Body of pancreas (tissue), 4 donors: Measurements from ENCODE around the gene RAI1.

ENCODE experiments used
- POLR2A ChIP-seq, 3 donors: fragments of 450-650 bp; IDR thresholded peaks; one replicate each; pipeline ENCODE4 v1.6.1; 2016; ENCODE audit warnings: antibody characterized with exemption in 3 of 3, mild to moderate bottlenecking in 2 of 3
- TF ChIP-seq, protein P1 (sequence below), 7 experiments: fragments of 450-650 bp in 4 of 7; fragments of 200-600 bp in 3 of 7; sonication (generic) in 3 of 7; IDR thresholded peaks; one replicate each; pipeline ENCODE4 v1.5.1; 2016 to 2019; ENCODE audit warnings: antibody characterized with exemption in 7 of 7

DNA sequence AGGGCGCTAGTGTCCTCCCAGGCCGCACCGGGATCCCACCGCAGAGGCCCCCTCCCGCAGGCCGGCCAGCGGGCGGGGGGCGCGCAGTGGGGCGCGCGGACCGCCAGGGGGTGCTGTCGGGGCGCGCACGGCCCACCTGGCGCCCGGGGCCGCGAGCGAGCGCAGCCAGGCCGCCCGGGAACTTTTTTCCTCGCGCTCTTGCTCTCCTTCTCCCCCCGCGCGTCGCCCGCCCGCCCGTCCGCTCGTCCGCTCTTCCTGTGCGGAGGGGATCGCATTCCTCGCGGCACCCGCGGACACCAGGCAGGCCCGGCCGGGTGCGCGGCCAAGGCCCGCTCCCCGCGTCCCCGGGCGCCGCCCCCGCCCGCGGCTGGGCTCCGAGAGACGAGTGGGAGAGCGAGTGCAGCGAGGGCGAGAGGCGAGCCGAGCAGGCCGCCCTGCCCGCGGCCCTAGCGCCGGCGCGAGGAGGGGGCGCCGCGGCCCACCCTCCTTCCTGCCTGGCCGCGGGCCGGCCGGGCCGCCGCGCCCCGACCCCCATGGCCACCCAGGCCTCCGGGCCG, at the start of gene RAI1:
- TF ChIP-seq POLR2A (IDR thresholded peaks at IDR 0.05), result peak in 2 of 3 donors; percentile 25 to 53
- TF ChIP-seq, protein P1, sequence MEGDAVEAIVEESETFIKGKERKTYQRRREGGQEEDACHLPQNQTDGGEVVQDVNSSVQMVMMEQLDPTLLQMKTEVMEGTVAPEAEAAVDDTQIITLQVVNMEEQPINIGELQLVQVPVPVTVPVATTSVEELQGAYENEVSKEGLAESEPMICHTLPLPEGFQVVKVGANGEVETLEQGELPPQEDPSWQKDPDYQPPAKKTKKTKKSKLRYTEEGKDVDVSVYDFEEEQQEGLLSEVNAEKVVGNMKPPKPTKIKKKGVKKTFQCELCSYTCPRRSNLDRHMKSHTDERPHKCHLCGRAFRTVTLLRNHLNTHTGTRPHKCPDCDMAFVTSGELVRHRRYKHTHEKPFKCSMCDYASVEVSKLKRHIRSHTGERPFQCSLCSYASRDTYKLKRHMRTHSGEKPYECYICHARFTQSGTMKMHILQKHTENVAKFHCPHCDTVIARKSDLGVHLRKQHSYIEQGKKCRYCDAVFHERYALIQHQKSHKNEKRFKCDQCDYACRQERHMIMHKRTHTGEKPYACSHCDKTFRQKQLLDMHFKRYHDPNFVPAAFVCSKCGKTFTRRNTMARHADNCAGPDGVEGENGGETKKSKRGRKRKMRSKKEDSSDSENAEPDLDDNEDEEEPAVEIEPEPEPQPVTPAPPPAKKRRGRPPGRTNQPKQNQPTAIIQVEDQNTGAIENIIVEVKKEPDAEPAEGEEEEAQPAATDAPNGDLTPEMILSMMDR (IDR thresholded peaks at IDR 0.05), result peak in 5 of 7 experiments; percentile 31 to 99 (median 97)
